Measurements from ENCODE around the gene CUL7.
"Not testable (repeated sequence)": the region's sequence is repeated elsewhere in the genome, so short reads cannot be mapped to it uniquely, and the experiment has no call there.

Gene CUL7

GRCh38 chr6:43043310-43043709 is 10.3 kb downstream of the CUL7 start:
- DNase-seq, result no peak

DNA sequence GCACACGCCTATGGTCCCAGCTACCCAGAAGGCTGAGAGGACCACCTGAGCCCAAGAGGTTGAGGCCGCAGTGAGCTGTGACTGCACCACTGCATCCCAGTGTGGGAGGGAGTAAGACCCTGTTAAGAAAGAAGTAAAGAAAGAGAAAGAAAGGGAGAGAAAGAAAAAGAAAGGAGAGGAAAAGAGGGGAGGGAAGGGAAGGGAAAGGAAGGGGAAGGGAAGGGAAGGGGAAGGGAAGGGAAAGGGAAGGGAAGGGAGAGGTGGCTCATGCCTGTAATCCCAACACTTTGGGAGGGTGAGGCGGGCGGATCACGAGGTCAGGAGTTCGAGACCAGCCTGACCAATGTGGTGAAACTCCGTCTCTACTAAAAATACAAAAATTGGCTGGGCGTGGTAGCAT is 12.2 kb downstream of the CUL7 start:
- DNase-seq, result not testable (repeated sequence)

- no peak for DNase-seq
Observed at GRCh38 chr6:43040542-43041257, 13.0 kb downstream of the CUL7 start.

DNA sequence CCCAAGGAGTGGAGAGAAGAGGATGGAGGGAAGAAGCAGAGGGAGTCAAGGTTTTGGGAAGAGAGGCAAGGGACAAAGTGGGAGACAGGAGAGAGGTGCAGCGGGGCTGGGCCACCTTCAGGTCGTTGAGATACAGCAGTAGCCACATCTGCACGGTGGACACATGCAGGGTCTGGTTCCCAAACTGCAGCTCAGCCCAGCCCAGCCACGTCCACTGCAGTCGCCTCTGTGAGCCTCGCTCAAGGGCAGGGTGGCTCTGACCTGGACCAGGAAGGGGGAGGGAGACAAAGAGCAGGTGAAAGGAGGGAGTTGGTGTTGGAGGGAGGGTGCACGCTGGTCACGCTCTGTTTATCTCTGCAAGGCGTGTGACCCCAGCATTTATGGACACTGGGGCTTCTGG is 14.9 kb downstream of the CUL7 start:
- DNase-seq, result no peak

- no peak for DNase-seq
Observed at GRCh38 chr6:43037706-43038105, 15.9 kb downstream of the CUL7 start.

DNA sequence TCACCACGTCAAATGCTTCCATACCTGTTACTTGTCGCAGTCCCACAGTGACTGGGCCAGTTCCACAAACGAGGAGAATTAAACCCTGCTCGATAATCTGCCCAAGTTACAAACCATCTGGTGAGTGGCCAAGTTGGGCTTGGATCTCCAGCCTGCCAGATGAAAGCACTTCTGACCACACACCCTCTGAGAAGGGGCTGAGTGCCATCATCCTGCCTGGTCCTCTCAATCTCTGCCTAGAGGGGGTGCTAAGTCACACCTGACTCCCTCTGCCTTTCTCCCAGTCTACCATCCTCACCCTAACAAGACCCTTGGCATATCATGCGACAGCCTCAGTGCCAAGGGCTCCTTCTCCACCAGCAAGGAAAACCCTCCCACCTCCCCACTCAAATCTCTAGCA is 16.5 kb downstream of the CUL7 start:
- DNase-seq, result no peak

GRCh38 chr6:43036712-43037111 is 16.9 kb downstream of the CUL7 start:
- DNase-seq, result no peak

DNA sequence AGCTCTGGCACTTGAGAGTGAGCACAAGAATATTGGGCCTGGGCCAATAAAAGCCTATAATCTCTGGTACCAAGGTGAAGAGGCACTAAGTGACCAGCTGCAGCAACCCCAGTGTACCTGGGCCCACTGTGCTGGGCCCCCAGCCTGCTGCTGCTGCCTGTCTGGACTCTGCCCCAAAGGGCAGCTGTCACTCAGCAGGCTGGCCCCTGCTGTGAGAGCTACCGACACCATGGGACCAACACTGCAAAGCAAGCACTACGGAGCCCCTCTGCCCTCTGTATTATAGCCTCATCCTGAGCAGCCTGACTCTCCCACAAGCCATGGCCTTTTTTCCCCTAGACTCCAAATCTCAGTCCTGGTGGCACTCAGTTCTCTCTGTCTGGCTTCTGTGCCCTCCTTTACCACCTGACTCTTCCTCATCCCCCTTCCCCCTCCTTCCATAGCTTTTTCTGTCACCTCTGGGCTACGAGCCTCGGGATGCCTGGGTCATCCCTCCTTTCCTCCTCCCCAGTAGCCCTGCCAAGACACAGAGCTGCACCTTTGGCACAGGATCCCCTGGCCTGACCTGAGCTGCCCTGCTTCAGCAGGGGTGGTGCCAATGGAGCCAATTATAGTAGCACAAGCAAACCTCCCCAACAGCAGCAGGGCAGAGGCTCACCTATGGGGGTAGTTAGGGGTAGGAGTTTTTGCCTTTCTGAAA is 18.0 kb downstream of the CUL7 start:
- no peak for DNase-seq

DNA sequence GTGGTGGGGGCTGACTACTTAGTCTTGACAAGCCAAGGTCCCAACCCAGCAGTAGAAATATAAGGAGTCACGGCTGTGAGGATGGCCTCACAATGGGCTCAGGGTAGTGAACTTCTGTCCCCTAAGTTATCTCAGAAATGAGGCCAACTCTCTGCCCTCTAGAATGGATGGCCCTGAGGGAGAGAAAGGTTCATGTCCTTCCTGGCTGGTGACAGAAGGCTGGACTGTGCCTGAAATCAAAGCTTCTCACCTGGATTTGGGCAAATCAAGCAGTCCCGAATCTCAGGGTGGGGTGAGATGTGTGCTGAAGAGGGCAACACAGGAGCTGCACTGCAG is 19.5 kb downstream of the CUL7 start:
- no peak for DNase-seq

DNA sequence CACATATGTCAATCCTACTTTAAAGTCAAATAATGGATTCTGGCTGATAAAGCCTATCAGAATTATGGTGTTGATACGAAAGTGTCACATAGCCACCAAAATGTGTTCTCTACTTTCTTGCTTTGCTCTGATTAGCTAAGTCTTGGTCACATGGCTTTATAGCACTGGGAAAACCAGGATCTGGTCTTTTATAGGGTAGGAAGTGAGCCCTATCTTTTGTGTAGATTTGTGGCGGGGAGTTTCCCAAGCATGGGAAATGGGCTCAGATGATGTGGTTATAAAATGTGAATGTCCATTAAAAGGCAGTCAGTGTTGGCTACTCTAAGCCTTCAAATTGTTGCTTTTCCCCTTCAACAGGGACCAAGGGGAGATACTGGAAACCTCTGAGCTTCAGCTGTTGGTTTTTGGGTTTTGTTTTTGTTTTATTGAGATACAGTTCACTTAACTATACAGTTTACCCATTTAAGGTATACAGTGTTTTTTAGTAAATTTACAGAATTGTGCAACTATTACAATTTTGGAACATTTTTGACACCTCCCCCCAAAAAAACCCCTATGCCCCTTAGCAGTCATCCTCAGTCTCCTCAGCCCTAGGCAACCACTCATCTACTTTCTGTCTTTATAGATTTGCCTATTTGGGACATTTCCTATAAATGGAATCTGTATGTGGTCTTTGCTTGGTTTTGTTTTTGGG is 20.0 kb downstream of the CUL7 start:
- no peak for DNase-seq

DNA sequence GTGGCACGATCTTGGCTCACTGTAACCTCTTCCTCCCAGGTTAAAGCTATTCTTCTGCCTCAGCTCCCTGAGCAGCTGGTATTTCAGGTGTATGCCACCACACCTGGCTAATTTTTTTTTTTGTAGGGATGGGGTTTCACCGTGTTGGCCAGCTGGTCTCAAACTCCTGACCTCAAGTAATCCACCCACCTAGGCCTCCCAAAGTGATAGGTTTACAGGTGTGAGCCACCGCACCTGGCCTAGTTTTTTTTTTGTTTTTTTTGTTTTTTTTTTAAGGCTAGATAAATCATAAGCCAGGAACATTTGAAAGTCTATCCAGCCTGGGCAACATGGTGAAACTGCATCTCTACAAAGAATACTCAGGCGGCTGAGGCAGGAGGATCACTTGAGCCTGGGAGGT is 21.3 kb downstream of the CUL7 start:
- DNase-seq, result no peak

DNA sequence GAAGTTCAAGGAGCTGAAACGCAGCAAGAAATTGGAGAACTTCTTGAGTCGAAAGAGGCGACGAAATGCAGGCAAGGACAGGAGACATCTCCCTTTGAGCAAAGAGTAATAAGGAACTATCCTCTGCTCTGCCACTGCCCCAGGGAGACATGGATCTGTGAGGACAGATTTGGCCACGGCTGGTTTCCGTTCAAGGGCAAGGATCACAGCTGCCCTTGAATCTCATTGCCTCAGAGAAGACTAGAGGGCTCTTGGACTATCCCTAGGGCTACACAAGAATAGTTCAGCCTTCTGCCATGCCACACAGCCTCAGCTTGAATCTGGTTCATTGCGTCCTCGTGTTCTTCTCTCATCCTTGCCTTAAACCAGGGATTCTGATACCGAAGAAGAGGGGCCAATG is 24.5 kb downstream of the CUL7 start:
- DNase-seq, result no peak

- no peak for DNase-seq
Observed at GRCh38 chr6:43026365-43026764, 27.3 kb downstream of the CUL7 start.

- DNase-seq, result no peak
Observed at GRCh38 chr6:43024436-43024835, 29.2 kb downstream of the CUL7 start.

DNA sequence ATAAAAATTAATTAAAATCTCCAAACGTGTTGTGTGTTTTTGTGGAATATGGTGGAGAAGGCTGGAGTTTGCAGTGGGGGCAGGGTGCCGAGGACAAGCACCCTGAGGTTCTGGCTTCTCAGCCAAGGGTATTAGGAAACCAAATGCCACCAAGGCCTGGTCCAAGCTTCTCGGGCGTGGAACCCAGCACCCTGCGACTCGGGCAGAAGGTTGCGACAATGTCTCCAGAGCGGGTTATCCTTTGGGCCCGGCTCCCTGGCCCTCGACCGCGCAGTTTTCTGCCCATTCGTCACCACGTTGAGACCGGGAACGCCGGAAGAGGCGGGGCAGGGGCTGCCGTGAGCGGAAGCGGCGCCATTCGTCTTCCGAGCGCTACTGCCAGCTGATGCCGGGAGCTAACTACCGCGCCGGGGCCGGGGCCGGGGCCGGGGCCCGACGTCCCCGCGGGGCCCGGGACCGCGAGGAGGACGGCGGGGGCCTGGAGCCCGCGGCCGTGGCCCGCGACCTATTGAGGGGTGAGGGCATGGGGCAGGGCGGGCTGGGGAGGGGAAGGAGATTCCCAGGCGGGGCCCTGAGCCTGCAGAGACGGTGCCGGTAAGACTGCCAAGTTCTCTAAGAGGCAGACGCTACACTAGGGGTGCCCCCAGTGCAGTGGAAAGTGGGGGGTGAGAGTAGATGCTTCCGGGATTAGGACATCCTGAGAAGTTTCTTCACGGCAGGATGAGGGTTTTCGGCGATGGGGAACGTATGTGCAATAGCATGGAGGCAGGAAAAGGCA is 32.2 kb downstream of the CUL7 start, which contains the start of gene RRP36:
Gene RRP36, plus strand, starts transcription at position 354 of the 778 bp plus-strand sequence. Its CDS starts 32 bp downstream, at position 386.
- DNase-seq, result peak; percentile 78

GRCh38 chr6:43020847-43021246 is 32.8 kb downstream of the CUL7 start:
- DNase-seq, result no peak

GRCh38 chr6:43020052-43020705 is 33.5 kb downstream of the CUL7 start:
- DNase-seq, result no peak

DNA sequence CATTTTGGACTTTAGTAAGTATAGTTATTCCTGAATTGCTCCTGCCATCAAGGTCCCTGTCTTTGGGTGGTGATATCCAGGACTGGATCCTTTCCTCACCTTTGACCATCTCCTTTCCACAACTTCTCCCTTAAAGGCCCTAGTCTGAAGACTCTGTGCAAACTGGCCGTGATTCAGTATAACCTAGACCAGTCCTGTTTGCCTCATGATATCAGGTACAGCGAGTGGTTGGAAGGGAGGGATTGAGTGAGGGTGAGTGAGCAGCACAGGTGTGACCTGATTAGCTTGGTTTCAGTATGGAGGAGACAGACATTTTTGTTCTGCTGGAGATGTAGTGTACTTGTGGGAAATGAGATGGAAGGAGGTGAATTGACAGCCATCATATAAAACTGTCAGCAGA is 34.5 kb downstream of the CUL7 start:
- no peak for DNase-seq

DNA sequence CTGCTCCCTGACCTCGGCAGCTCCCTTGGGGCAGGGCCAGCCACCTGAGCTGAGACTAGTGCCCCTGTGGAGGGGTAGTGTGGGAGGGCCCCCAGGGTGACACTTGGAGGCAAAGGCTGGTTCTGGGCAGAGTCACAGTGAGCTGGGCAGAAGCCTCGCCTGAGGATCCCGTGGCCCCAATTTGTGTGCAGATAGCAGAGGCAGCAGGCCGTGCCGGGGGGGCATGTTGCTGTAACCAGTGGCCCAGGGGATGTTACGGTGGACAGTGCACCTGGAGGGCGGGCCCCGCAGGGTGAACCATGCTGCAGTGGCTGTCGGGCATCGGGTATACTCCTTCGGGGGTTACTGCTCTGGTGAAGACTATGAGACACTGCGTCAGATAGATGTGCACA is 36.7 kb downstream of the CUL7 start:
- DNase-seq, result no peak

GRCh38 chr6:43016176-43016942 is 37.3 kb downstream of the CUL7 start:
- DNase-seq, result no peak

GRCh38 chr6:43014434-43014909 is 39.2 kb downstream of the CUL7 start:
- no peak for DNase-seq

All from activated naive CD4-positive, alpha-beta T cell treated with Interleukin-2 at 50 U/mL for 16 hours (primary cell).